NCI-H2029 treated with DMSO at 0.1 percent for 48 hours (cell line): ENCODE data around the gene CACNA1E.
"Not testable (repeated sequence)": the region's sequence is repeated elsewhere in the genome, so short reads cannot be mapped to it uniquely, and the experiment has no call there.

Experiments
- DNase-seq: peaks from one replicate; lab custom pipeline; 2025; lab: John Stamatoyannopoulos, UW

The CACNA1E gene

DNA sequence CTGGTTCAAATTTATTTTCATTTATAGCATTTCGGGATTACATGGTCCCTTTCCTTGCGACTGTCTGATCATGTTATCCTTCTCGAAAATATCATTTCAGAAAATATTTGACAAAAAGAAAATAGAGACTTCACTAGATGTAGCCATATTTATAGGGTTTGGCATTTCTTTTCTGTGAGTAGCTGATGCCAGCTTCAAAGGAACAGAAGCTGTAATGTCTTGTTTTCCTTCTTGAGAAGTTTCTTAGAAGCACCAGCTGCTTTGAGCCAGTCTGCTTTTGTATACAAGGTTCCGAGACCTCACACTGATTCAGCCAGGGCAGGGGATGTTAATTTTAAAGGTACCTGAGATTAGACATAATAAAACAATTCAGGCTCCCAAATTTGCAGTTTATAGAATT is 329.9 kb downstream of the CACNA1E start:
- no peak for DNase-seq

DNA sequence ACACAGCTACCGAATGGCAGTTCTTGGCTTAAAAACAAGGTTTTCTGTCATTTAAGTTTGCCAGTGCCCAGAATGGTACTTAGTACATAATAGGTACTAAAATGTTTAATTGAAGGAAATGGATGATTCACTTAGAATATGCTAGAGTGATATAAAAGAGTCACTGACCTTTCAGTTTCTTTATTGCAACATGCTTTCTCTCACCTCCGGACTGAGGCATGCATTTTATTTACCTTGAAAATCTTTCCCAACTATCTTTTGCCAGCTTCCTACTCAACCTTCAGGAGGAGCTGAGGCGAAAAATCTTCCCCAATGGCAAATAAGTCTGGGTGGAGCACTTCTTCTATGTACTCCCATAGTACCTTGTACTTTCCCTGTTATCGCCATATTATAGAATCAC is 333.3 kb downstream of the CACNA1E start:
- no peak for DNase-seq

DNA sequence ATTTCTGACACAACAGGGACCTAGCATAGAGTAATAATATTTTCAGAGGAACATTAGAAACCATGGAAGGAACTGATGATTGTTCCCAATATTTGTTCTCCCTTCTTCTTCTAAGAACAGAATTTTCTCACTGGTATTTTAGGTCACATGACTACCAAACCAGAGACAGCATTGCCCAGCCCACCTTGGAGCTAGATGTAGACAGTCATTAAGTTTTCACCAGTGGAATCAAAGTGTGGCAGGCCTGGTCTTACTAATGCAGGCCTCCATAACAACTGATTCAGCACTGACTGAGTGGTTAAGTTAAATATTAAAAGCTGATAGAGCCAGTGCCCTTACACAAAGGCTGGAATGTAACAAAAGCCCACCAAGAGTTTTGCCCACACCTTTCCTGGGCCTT is 333.8 kb downstream of the CACNA1E start:
- DNase-seq = no peak

DNA sequence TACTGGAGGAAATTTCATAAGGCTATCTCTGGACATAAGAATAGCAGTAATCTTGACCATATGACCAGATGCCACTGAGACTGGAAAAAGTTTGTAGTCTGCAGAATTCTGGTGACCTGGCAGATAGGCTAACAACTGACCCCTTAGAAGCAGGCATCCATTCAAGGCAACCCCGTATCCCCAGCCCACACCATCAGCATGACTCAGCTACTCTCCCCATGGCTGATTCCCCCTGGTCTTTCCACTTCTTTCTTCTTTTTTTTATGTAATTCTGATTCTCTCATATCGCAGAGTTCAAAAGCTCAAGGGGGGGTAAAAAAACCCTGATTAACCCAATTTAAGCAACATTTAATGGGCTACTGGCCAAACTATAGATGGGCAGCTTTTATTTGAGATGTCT is 335.1 kb downstream of the CACNA1E start:
- no peak for DNase-seq

DNA sequence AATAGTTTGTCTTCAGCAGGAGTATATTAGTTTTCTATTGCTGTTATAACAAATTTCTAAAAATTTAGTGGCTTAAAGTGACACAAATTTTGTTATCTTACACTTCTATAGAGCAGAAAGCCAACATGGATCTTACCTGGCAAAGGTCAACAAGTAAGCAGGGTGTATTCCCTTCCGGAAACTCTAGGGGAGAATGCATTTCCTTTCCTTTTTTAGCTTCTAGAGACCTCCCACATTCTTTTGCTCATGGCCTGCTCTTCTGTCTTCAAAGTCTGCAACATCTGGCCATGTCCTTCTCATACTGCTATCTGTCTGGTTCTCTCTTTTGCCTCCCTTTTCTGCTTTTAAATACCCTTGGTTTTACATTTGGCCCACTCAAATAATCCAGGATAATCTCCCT is 335.6 kb downstream of the CACNA1E start:
- no peak for DNase-seq

DNA sequence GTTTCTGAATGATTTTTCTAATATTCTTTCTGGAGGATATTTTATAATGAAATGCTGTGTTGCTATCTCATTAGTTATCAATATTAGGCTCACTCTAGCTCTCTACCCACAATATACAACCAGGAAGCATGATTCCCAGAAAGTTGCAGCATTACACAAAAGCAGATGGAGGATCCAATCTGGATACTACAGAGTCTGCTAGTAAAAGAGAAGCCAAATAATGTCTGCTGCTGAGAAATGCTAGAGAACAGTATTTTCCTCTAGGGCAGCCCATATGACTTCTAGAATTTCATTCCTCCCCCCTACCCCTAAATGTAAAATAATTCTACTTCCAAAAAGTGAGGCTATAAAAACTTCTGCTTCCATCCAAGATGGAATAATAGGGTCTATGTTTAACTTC is 338.4 kb downstream of the CACNA1E start:
- no peak for DNase-seq

DNA sequence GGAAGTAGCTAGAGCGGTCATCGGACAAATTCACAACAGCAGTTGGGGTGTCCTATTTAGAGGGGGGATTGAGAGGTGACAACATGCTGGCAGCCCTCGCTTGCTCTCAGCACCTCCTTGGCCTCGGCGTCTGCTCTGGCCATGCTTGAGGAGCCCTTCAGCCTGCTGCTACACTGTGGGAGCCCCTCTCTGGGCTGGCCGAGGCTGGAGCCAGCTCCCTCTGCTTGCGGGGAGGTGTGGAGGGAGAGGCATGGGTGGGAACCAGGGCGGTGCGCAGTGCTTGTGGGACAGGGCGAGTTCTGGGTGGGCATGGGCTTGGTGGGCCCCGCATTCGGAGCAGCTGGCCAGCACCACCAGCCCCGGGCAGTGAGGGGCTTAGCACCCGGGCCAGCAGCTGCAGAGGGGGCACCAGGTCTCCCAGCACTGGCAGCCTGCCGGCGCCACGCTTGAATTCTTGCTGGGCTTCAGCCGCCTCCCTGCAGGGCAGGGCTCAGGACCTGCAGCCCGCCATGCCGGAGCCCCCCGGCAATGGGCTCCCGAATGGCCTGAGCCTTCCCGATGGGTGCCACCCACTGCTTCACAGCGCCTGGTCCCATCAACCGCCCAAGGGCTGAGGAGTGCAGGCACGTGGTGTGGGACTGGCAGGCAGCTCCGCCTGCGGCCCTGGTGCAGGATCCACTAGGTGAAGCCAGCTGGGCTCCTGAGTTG is 349.0 kb downstream of the CACNA1E start:
- DNase-seq = not testable (repeated sequence)

DNA sequence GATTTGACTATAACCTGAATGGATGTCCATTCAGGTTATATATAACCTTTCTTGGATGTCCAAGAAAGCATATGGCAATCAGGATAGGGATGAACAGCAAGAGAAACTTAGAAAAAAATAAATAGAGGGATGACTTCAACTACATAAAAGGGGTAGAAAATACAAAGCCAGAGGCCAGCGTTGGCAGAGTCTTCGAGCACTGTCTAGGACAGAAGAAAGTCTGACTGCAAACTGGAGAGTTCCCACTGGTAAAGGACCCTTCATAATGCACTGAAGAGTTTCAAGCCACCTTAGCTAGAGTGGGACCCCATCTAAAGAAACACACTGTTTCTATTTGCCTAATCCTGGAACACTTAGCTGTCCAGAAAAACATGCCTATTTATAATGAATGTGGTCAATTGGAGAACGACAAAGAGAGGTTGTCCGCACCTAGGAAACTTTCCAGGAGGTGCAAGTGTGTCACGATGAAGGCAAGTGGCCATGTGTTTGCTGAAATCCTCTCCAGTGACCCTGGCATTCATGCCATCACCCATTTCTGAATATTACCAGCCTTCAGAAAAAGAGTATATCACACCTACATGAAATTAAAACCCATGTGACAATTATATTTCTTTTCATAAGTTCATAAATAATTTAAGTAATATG is 362.8 kb downstream of the CACNA1E start:
- no peak for DNase-seq

DNA sequence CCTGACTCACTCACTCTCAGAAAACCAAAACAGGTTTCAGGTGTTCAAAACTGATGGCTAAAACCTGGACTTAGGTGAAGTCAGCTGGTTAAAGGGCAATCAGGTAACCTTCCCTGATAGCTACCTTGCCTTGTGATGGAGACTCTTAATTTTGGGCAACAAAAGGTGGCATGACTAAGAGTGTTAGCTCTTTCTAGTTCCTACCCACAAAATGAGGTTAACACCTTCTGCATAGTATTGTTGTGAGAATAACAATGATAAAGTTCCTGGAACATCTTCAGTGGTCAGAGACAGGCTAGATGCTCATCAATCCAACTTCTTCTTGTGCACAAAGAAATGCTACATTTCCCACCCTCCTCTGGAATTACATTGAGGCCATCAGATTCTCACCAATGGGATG is 363.4 kb downstream of the CACNA1E start:
- DNase-seq = no peak

DNA sequence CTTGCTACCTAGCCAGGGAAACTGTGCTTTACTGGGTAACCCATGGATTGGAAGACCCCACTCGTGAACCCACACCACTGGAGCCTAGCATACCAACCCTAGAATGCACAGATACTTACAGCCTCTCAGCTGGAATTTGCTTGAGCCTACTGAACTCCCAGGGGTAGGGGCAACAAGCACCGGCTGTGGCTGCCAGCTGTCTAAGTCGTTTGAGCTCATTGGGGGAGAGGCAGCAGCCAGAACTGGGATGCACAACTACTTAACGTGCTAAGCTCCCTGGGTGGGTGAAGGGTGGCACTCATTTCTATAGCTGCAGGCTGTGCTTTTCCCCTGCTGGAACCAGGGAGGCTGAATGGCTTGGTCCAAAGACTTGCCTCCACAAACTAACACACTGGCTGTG is 365.8 kb downstream of the CACNA1E start:
- no peak for DNase-seq

DNA sequence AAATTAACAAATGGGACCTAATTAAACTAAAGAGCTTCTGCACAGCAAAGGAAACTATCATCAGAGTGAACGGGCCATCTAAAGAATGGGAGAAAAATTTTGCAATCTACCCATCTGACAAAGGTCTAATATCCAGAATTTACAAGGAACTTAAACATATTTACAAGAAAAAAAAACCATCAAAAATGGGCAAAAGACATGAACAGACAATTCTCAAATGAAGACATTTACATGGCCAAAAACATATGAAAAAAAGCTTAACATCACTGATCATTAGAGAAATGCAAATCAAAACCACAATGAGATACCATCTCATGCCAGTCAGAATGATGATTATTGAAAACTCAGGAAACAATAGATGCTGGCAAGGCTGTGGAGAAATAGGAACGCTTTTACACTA is 370.9 kb downstream of the CACNA1E start:
- DNase-seq = not testable (repeated sequence)

DNA sequence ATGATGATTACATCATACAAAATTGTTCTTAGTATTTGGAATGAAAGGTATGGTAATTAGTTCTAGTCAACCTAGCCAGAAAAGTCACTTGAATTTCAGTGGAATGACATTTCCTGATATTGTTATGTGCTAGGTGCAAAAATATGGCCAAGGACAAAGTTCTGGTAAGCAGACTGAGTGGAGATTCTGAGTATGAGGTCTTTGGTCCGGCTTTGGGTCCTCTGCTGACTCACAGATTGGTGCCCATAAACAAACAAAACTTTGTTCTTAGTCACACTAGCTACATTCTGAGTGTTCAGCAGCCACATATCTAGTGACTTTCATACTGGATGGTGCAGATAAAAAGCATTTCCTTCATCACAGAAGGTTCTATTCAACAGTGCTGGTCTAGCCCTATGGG is 372.1 kb downstream of the CACNA1E start:
- DNase-seq = no peak
